H9 (cell line): Measurements from ENCODE around the gene CSHL1. TPM values are rescaled to one million over a fixed set of nuclear protein-coding genes. Genes with fewer than 3 reads are reported as not detected.

Experiments used
- DNase-seq: peaks from one replicate; pipeline ENCODE4 v3.0.0-alpha.2; 2017
- H2AFZ ChIP-seq: one replicate; pipeline ENCODE4 v1.6.1; 2013; ENCODE audit warnings: mild to moderate bottlenecking, low read length, control low read depth, moderate library complexity
- H2AK5ac ChIP-seq: 2 replicates; pipeline ENCODE4 v1.6.1; 2013; ENCODE audit warnings: low read length, control low read depth, mixed read lengths; ENCODE audit not compliant: insufficient read length
- H2BK120ac ChIP-seq: one replicate; pipeline ENCODE4 v1.6.1; 2013; ENCODE audit warnings: low read depth, mild to moderate bottlenecking, low read length, control low read depth, inconsistent platforms; ENCODE audit not compliant: poor library complexity, severe bottlenecking
- H2BK12ac ChIP-seq: 2 replicates; pipeline ENCODE4 v1.6.1; 2013; ENCODE audit warnings: low read length, control low read depth, mixed read lengths, low read depth; ENCODE audit not compliant: insufficient read length
- H2BK15ac ChIP-seq: 2 replicates; pipeline ENCODE4 v1.6.1; 2013; ENCODE audit warnings: low read depth, low read length, control low read depth
- H2BK20ac ChIP-seq: one replicate; pipeline ENCODE4 v1.6.1; 2013; ENCODE audit warnings: low read depth, mild to moderate bottlenecking, low read length, control low read depth, inconsistent platforms; ENCODE audit not compliant: poor library complexity, severe bottlenecking
- H2BK5ac ChIP-seq: 2 replicates; pipeline ENCODE4 v1.6.1; 2013; ENCODE audit warnings: low read length, control low read depth, mixed read lengths; ENCODE audit not compliant: insufficient read length
- H3K14ac ChIP-seq: 2 replicates; pipeline ENCODE4 v1.6.1; 2013; ENCODE audit warnings: low read length, control low read depth; ENCODE audit not compliant: insufficient read depth
- H3K18ac ChIP-seq: 2 replicates; pipeline ENCODE4 v1.6.1; 2013; ENCODE audit warnings: low read depth, mild to moderate bottlenecking, mixed read lengths, low read length, control low read depth; ENCODE audit not compliant: insufficient read length
- H3K23ac ChIP-seq: 2 replicates; pipeline ENCODE4 v1.6.1; 2013; ENCODE audit warnings: low read length, control low read depth, mixed read lengths, low read depth; ENCODE audit not compliant: insufficient read length
- H3K23me2 ChIP-seq: 2 replicates; pipeline ENCODE4 v1.6.1; 2013; ENCODE audit warnings: low read depth, mild to moderate bottlenecking, mixed read lengths, low read length, control low read depth; ENCODE audit not compliant: insufficient read length, poor library complexity, severe bottlenecking
- H3K27ac ChIP-seq: 2 replicates; pipeline ENCODE4 v1.5.1; 2013; ENCODE audit warnings: low read length, control low read depth, mixed read lengths, low read depth; ENCODE audit not compliant: insufficient read length
- H3K27me3 ChIP-seq: 2 replicates; pipeline ENCODE4 v1.6.1; 2013; ENCODE audit warnings: low read length, control low read depth, inconsistent platforms; ENCODE audit not compliant: insufficient read depth
- H3K4ac ChIP-seq: 2 replicates; pipeline ENCODE4 v1.6.1; 2013; ENCODE audit warnings: low read depth, mild to moderate bottlenecking, control low read depth, inconsistent platforms, low read length, moderate library complexity
- H3K4me1 ChIP-seq: 2 replicates; pipeline ENCODE4 v1.6.1; 2013; ENCODE audit warnings: low read length, control low read depth, inconsistent platforms; ENCODE audit not compliant: insufficient read depth
- H3K4me2 ChIP-seq: 2 replicates; pipeline ENCODE4 v1.6.1; 2013; ENCODE audit warnings: low read length, control low read depth, mixed read lengths; ENCODE audit not compliant: insufficient read length, insufficient read depth
- H3K56ac ChIP-seq: 2 replicates; pipeline ENCODE4 v1.6.1; 2013; ENCODE audit warnings: low read depth, mild to moderate bottlenecking, mixed read lengths, low read length, control low read depth; ENCODE audit not compliant: insufficient read length
- H3K79me1 ChIP-seq: 2 replicates; pipeline ENCODE4 v1.6.1; 2013; ENCODE audit warnings: low read depth, mild to moderate bottlenecking, moderate library complexity, low read length, control low read depth, inconsistent platforms; ENCODE audit not compliant: insufficient read depth, poor library complexity, severe bottlenecking
- H3K79me2 ChIP-seq: 2 replicates; pipeline ENCODE4 v1.6.1; 2013; ENCODE audit warnings: low read length, control low read depth, inconsistent platforms; ENCODE audit not compliant: insufficient read depth
- H3K9ac ChIP-seq: 2 replicates; pipeline ENCODE4 v1.6.1; 2013; ENCODE audit warnings: low read length, control low read depth, mixed read lengths; ENCODE audit not compliant: insufficient read length; ENCODE audit errors: extremely low read depth
- H3K9me3 ChIP-seq: one replicate; pipeline ENCODE4 v1.6.1; 2013; ENCODE audit warnings: low read depth, low read length, inconsistent platforms; ENCODE audit not compliant: control insufficient read depth
- H3T11ph ChIP-seq: one replicate; pipeline ENCODE4 v1.6.1; 2013; ENCODE audit warnings: mild to moderate bottlenecking, low read length, control low read depth, inconsistent platforms
- H4K20me1 ChIP-seq: one replicate; pipeline ENCODE4 v1.6.1; 2013; ENCODE audit not compliant: control insufficient read depth, insufficient read length, insufficient read depth
- H4K5ac ChIP-seq: 2 replicates; pipeline ENCODE4 v1.6.1; 2013; ENCODE audit warnings: low read depth, mild to moderate bottlenecking, mixed read lengths, low read length, control low read depth; ENCODE audit not compliant: insufficient read length
- H4K8ac ChIP-seq: replicated peaks from 2 replicates; pipeline ENCODE4 v1.6.1; 2013; ENCODE audit warnings: low read length, control low read depth, mixed read lengths, low read depth; ENCODE audit not compliant: insufficient read length
- H4K91ac ChIP-seq: 2 replicates; pipeline ENCODE4 v1.6.1; 2013; ENCODE audit warnings: low read depth, mild to moderate bottlenecking, moderate library complexity, mixed read lengths, low read length, control low read depth; ENCODE audit not compliant: insufficient read length
- H3K27ac Mint-ChIP-seq, 3 experiments: 2 replicates in 2 of 3; 3 replicates in 1 of 3; pipeline ENCODE4 v1.8.0; 2020 to 2021; ENCODE audit warnings: mixed read lengths in 3 of 3, mild to moderate bottlenecking in 1 of 3, moderate library complexity in 1 of 3
- H3K27me3 Mint-ChIP-seq: 2 replicates; pipeline ENCODE4 v1.8.0; 2021; ENCODE audit warnings: low read depth, mild to moderate bottlenecking, moderate library complexity, mixed read lengths
- H3K36me3 Mint-ChIP-seq, 3 experiments: 2 replicates in 2 of 3; 3 replicates in 1 of 3; pipeline ENCODE4 v1.8.0; 2020 to 2021; ENCODE audit warnings: low read depth in 3 of 3, mixed read lengths in 3 of 3; ENCODE audit not compliant: insufficient read depth in 1 of 3
- H3K4me1 Mint-ChIP-seq, 2 experiments: 2 replicates each; pipeline ENCODE4 v1.8.0; 2020; ENCODE audit warnings: mixed read lengths in 2 of 2
- H3K4me3 Mint-ChIP-seq, 2 experiments: 2 replicates in 1 of 2; 3 replicates in 1 of 2; pipeline ENCODE4 v1.8.0; 2020 to 2021; ENCODE audit warnings: mild to moderate bottlenecking in 2 of 2, mixed read lengths in 2 of 2, moderate library complexity in 1 of 2
- H3K9me3 Mint-ChIP-seq, 2 experiments: 2 replicates in 1 of 2; 3 replicates in 1 of 2; pipeline ENCODE4 v1.8.0; 2020; ENCODE audit warnings: mild to moderate bottlenecking in 2 of 2, mixed read lengths in 2 of 2, moderate library complexity in 1 of 2
- WGBS: extraction: QIAGEN DNeasy Blood & Tissue Kit; methylation state at CpG from one replicate; pipeline ENCODE4 v1.1.7; 2013; ENCODE audit warnings: missing lambda C conversion rate, low lambda C conversion rate, mixed read lengths; ENCODE audit not compliant: insufficient read length; ENCODE audit errors: extremely low coverage; 5-methylcytosine and 5-hydroxymethylcytosine counted together
- total RNA-seq: library from RNA; stranded (reverse); gene quantifications from 2 replicates; pipeline ENCODE4 v1.2.1, GENCODE V29; 2021
- TF ChIP-seq, protein P1 (sequence below): fragments of 200-600 bp; sonication (generic); conservative IDR thresholded peaks from 3 replicates; pipeline ENCODE4 v1.8.0; 2021; ENCODE audit warnings: antibody characterized with exemption, mild to moderate bottlenecking

The CSHL1 gene
- total RNA-seq, 1 experiment from 2014 or later: not detected

DNA sequence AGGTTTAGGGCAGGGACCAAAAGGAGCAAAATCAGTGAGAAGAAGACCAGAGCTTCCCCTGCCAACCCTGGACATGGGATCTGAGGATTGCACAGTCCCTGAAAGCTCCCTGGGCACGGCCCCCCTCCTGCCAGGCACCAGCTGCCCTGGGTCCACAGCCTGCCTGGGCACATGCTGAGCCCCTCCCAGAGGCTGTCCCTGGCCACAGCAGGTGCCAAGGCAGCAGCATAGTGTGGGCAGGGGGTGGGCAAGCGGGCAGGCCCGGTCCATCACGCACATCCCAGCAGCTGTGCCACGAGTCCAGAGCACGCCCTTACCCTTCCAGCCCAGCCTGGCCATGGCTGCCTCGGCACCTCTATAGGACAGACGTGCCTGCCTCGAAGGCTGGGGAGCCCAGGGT is 48.9 kb upstream of the CSHL1 start:
- Histone ChIP-seq H2AFZ (no peak overlapping the region), H3K27ac (no peak overlapping the region), H3K18ac (no peak overlapping the region), H3K27me3 (no peaks in the 10 kb centered on the region), H3K56ac (no peak overlapping the region), H3T11ph (no peak overlapping the region), H4K91ac (no peak overlapping the region), H4K20me1 (no peaks in the 10 kb centered on the region), H3K9ac (no peak overlapping the region), H3K14ac (no peak overlapping the region), H4K8ac (no peak overlapping the region), H2BK5ac (no peak overlapping the region), H3K23ac (no peak overlapping the region), H2BK12ac (no peak overlapping the region), H3K23me2 (peaks cover 7% of the 10 kb centered on the region), H2BK15ac (no peak overlapping the region), H2AK5ac (no peak overlapping the region), H3K4me1 (no peaks in the 10 kb centered on the region), H4K5ac (no peak overlapping the region), H2BK120ac (no peak overlapping the region), H2BK20ac (no peak overlapping the region), H3K79me1 (no peaks in the 10 kb centered on the region), H3K4ac (no peak overlapping the region), H3K79me2 (no peaks in the 10 kb centered on the region), H3K9me3 (no peaks in the 10 kb centered on the region), H3K4me2 (peak overlapping the region; percentile 80)
- TF ChIP-seq, protein P1, sequence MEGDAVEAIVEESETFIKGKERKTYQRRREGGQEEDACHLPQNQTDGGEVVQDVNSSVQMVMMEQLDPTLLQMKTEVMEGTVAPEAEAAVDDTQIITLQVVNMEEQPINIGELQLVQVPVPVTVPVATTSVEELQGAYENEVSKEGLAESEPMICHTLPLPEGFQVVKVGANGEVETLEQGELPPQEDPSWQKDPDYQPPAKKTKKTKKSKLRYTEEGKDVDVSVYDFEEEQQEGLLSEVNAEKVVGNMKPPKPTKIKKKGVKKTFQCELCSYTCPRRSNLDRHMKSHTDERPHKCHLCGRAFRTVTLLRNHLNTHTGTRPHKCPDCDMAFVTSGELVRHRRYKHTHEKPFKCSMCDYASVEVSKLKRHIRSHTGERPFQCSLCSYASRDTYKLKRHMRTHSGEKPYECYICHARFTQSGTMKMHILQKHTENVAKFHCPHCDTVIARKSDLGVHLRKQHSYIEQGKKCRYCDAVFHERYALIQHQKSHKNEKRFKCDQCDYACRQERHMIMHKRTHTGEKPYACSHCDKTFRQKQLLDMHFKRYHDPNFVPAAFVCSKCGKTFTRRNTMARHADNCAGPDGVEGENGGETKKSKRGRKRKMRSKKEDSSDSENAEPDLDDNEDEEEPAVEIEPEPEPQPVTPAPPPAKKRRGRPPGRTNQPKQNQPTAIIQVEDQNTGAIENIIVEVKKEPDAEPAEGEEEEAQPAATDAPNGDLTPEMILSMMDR: no peak
- H3K27ac Mint-ChIP-seq: peak overlapping the region in 1 of 3 experiments; percentile 92; a peak in 2 of 7 replicates
- peaks cover 4% of the 10 kb centered on the region for H3K27me3 Mint-ChIP-seq
- DNase-seq: no peak
- peaks cover 2 to 8% (median 4%) of the 10 kb centered on the region in 3 experiments; a peak in 3 of 7 replicates for H3K36me3 Mint-ChIP-seq
- no peaks in the 10 kb centered on the region; a peak in 1 of 5 replicates for H3K9me3 Mint-ChIP-seq
- peaks cover 21 to 26% of the 10 kb centered on the region in 2 experiments for H3K4me1 Mint-ChIP-seq
- WGBS: no CpG with 5 or more reads among the region's 9 CpGs
- H3K4me3 Mint-ChIP-seq: peak overlapping the region; percentile 73 to 82; a peak in 3 of 5 replicates
